ENCODE results near the gene GGT5.

GRCh38 chr22:24282401-24282800 is 37.5 kb upstream of the GGT5 start:
- no peak for TF ChIP-seq CTCF (IDR thresholded peaks at IDR 0.05 in 4 of 5, conservative IDR thresholded peaks at IDR 0.05 in 1 of 5)
- no peak for TF ChIP-seq POLR2A (IDR thresholded peaks at IDR 0.05)
